ENCODE results near the gene SLC4A8.

The SLC4A8 gene

GRCh38 chr12:51434305-51434704 lies 9.7 kb downstream of the SLC4A8 start:
- DNase-seq (ENCODE audit: low read depth), result no peak
- no peak for TF ChIP-seq CTCF (IDR thresholded peaks at IDR 0.05; ENCODE audit: insufficient read depth, low read depth, low read length, missing control alignments)

GRCh38 chr12:51437431-51437830 lies 12.8 kb downstream of the SLC4A8 start:
- no peak for DNase-seq (ENCODE audit: low read depth)
- TF ChIP-seq CTCF (IDR thresholded peaks at IDR 0.05; ENCODE audit: insufficient read depth, low read depth, low read length, missing control alignments), result no peak
- H3K4me3 ChIP-seq (ENCODE audit: low read depth, low read length), result no peak overlapping the region

More at GRCh38 chr12:51434305-51434704, 9.7 kb downstream of the SLC4A8 start:
- H3K4me3 ChIP-seq (ENCODE audit: low read depth, low read length), result no peak overlapping the region

DNA sequence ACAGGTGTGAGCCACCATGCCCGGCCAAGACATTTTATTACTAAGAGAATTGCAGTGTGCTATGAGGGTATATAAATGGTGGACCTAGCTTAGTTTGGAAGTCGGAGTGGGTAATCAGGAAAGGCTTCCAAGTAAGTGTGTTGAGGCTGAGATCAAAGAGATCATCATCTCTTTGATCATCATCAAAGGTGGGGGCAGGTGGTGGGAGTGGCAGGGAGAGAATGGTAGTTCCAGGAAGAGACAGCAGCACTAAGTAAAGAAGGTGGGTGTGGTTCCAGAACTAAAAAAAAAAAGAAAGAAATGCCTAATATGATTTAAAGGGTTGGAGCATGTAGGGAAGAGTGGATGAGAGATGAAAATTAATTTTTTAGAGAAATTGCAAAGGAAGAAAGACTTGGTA lies 14.7 kb downstream of the SLC4A8 start:
- no peak overlapping the region for H3K4me3 ChIP-seq (ENCODE audit: low read depth, low read length)
- TF ChIP-seq CTCF (IDR thresholded peaks at IDR 0.05; ENCODE audit: insufficient read depth, low read depth, low read length, missing control alignments), result no peak
- DNase-seq (ENCODE audit: low read depth), result no peak

DNA sequence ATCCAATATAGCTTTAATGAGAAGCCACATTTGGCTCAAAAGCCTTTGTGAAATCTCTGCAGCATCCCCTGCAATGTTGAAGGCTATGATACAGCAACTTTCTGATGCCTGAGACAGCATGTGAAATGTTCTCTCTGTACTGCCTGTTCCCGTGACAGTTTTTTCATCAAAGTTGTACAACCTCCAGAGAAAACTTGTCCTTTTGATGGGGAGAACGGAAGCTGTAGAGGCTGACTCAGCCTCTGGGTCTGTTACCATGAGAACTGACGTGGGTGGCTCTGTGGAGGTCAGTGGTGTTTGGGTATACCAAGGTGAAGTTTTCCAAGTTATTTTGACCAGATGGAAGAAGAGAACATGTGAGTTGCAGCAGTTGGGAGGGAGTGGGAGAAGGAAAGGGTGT lies 17.0 kb downstream of the SLC4A8 start:
- H3K4me3 ChIP-seq (ENCODE audit: low read depth, low read length), result no peak overlapping the region
- DNase-seq (ENCODE audit: low read depth), result no peak
- TF ChIP-seq CTCF (IDR thresholded peaks at IDR 0.05; ENCODE audit: insufficient read depth, low read depth, low read length, missing control alignments), result no peak

DNA sequence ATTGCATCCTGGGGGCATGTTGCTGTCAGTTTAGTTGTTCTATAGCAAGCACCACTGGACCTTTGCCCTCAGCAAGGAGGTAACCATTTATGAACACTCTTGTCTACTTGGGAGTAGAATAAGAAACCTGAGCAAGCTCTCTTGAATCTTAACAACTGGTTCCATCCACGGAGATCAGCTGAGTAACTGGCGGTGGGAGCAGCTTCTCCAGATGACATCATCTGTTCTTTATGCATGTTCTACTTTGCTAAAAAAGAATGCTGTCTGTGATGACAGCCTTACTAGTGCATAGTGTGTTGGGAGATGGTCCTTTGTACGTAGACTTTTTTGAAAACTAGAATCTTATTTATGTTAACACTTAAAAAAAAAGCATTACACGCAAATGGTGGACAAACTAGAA lies 17.7 kb downstream of the SLC4A8 start:
- no peak for DNase-seq (ENCODE audit: low read depth)
- no peak overlapping the region for H3K4me3 ChIP-seq (ENCODE audit: low read depth, low read length)
- TF ChIP-seq CTCF (IDR thresholded peaks at IDR 0.05; ENCODE audit: insufficient read depth, low read depth, low read length, missing control alignments), result no peak

GRCh38 chr12:51443573-51443972 lies 18.9 kb downstream of the SLC4A8 start:
- TF ChIP-seq CTCF (IDR thresholded peaks at IDR 0.05; ENCODE audit: insufficient read depth, low read depth, low read length, missing control alignments), result no peak
- H3K4me3 ChIP-seq (ENCODE audit: low read depth, low read length), result no peak overlapping the region
- no peak for DNase-seq (ENCODE audit: low read depth)

- DNase-seq (ENCODE audit: low read depth), result no peak
- no peak overlapping the region for H3K4me3 ChIP-seq (ENCODE audit: low read depth, low read length)
- no peak for TF ChIP-seq CTCF (IDR thresholded peaks at IDR 0.05; ENCODE audit: insufficient read depth, low read depth, low read length, missing control alignments)
Measured at GRCh38 chr12:51448618-51449256, 24.1 kb downstream of the SLC4A8 start.
